Erythroblast (primary cell): ENCODE measurements around the gene ZSWIM6.

ENCODE experiments used
- GATA1 ChIP-seq: IDR thresholded peaks from 2 replicates; pipeline ENCODE4 v1.6.1; 2011; ENCODE audit warnings: low read depth, mild to moderate bottlenecking, control low read depth, low read length, moderate library complexity
- POLR2A ChIP-seq: IDR thresholded peaks from 2 replicates; pipeline ENCODE4 v1.6.1; 2011; ENCODE audit warnings: mild to moderate bottlenecking, low read length

- no peak for TF ChIP-seq POLR2A
- TF ChIP-seq GATA1 = no peak
Observed at GRCh38 chr5:61352180-61352579, 20.1 kb downstream of the ZSWIM6 start.
